ENCODE results near the gene FRMD5.
A peak's percentile ranks its signal among the peaks of the same experiment; 100 is the strongest.
"Not testable (repeated sequence)": the region's sequence is repeated elsewhere in the genome, so short reads cannot be mapped to it uniquely, and the experiment has no call there.

The FRMD5 gene

GRCh38 chr15:44029940-44030568 is 165.0 kb downstream of the FRMD5 start:
- DNase-seq, result no peak

GRCh38 chr15:44029003-44029402 is 166.1 kb downstream of the FRMD5 start:
- no peak for DNase-seq

GRCh38 chr15:44028349-44028748 is 166.7 kb downstream of the FRMD5 start:
- no peak for DNase-seq

GRCh38 chr15:44024155-44024554 is 170.9 kb downstream of the FRMD5 start:
- no peak for DNase-seq

- DNase-seq, result no peak
These were observed 171.9 kb downstream of the FRMD5 start for GRCh38 chr15:44023176-44023575.

- no peak for DNase-seq
These were observed 176.9 kb downstream of the FRMD5 start for GRCh38 chr15:44018151-44018550.

GRCh38 chr15:44015545-44016305 is 179.3 kb downstream of the FRMD5 start:
- no peak for DNase-seq

GRCh38 chr15:44011238-44011854 is 183.7 kb downstream of the FRMD5 start:
- no peak for DNase-seq

GRCh38 chr15:44010089-44010488 is 185.0 kb downstream of the FRMD5 start:
- no peak for DNase-seq

GRCh38 chr15:44009038-44009437 is 186.0 kb downstream of the FRMD5 start:
- no peak for DNase-seq

GRCh38 chr15:44000248-44000647 is 194.8 kb downstream of the FRMD5 start:
- DNase-seq, result not testable (repeated sequence)

GRCh38 chr15:43998607-43999006 is 196.5 kb downstream of the FRMD5 start:
- peak; percentile 31 for DNase-seq

GRCh38 chr15:43991206-43991605 is 203.9 kb downstream of the FRMD5 start:
- no peak for DNase-seq

- DNase-seq, result no peak
These were observed 205.1 kb downstream of the FRMD5 start for GRCh38 chr15:43989938-43990337.

GRCh38 chr15:43988900-43989299 is 206.2 kb downstream of the FRMD5 start:
- no peak for DNase-seq

- no peak for DNase-seq
These were observed 207.1 kb downstream of the FRMD5 start for GRCh38 chr15:43987924-43988323.

- no peak for DNase-seq
These were observed 208.9 kb downstream of the FRMD5 start for GRCh38 chr15:43985976-43986680.

GRCh38 chr15:43981576-43981975 is 213.5 kb downstream of the FRMD5 start:
- no peak for DNase-seq

- no peak for DNase-seq
These were observed 217.8 kb downstream of the FRMD5 start for GRCh38 chr15:43977072-43977884.

GRCh38 chr15:43975770-43976169 is 219.3 kb downstream of the FRMD5 start:
- no peak for DNase-seq

GRCh38 chr15:43975326-43975725 is 219.7 kb downstream of the FRMD5 start:
- no peak for DNase-seq

GRCh38 chr15:43974852-43975251 is 220.2 kb downstream of the FRMD5 start:
- DNase-seq, result no peak

All from right hindlimb (tissue), 1 donor.